Hepatocyte (in vitro differentiated cells): Measurements from ENCODE around the gene M6PR. TPM values are rescaled to one million over a fixed set of nuclear protein-coding genes. Genes with fewer than 3 reads are reported as not detected.

Source experiments
- DNase-seq: peaks from one replicate; pipeline ENCODE4 v3.0.0-alpha.2; 2016; ENCODE audit warnings: low spot score
- H2AFZ ChIP-seq: fragments of 200-600 bp; sonication (generic); 2 replicates; pipeline ENCODE4 v1.6.0; 2016; ENCODE audit warnings: antibody characterized with exemption, mild to moderate bottlenecking
- H3K27ac ChIP-seq: fragments of 200-600 bp; sonication (generic); 2 replicates; pipeline ENCODE4 v1.5.1; 2016; ENCODE audit warnings: mild to moderate bottlenecking
- H3K27me3 ChIP-seq: fragments of 200-600 bp; sonication (generic); 2 replicates; pipeline ENCODE4 v1.6.1; 2016
- H3K36me3 ChIP-seq: fragments of 200-600 bp; sonication (generic); replicated peaks from 2 replicates; pipeline ENCODE4 v1.5.1; 2016; ENCODE audit warnings: low read depth; ENCODE audit not compliant: insufficient read depth
- H3K4me1 ChIP-seq: fragments of 200-600 bp; sonication (generic); 2 replicates; pipeline ENCODE4 v1.5.1; 2016; ENCODE audit warnings: mild to moderate bottlenecking, moderate library complexity; ENCODE audit not compliant: insufficient read depth
- H3K4me2 ChIP-seq: fragments of 200-600 bp; sonication (generic); 2 replicates; pipeline ENCODE4 v1.6.0; 2016
- H3K4me3 ChIP-seq: fragments of 200-600 bp; sonication (generic); 2 replicates; pipeline ENCODE4 v1.5.1; 2016; ENCODE audit warnings: mild to moderate bottlenecking
- H3K79me2 ChIP-seq: fragments of 200-600 bp; sonication (generic); 2 replicates; pipeline ENCODE4 v1.6.0; 2017; ENCODE audit warnings: mild to moderate bottlenecking
- H3K9me2 ChIP-seq: fragments of 200-600 bp; sonication (generic); replicated peaks from 2 replicates; pipeline ENCODE4 v1.6.0; 2017; ENCODE audit warnings: mild to moderate bottlenecking; ENCODE audit not compliant: insufficient read depth
- H3K9me3 ChIP-seq: fragments of 200-600 bp; sonication (generic); 2 replicates; pipeline ENCODE4 v1.5.1; 2016; ENCODE audit warnings: low read depth, mild to moderate bottlenecking
- H4K20me1 ChIP-seq: fragments of 200-600 bp; sonication (generic); 2 replicates; pipeline ENCODE4 v1.6.0; 2016; ENCODE audit warnings: mild to moderate bottlenecking; ENCODE audit not compliant: insufficient read depth, poor library complexity, severe bottlenecking
- CTCF ChIP-seq: fragments of 200-600 bp; sonication (generic); IDR thresholded peaks from 2 replicates; pipeline ENCODE4 v1.5.1; 2016; ENCODE audit warnings: antibody characterized with exemption, mild to moderate bottlenecking; ENCODE audit not compliant: poor library complexity
- EZH2 ChIP-seq: fragments of 200-600 bp; sonication (generic); IDR thresholded peaks from 2 replicates; pipeline ENCODE4 v1.6.1; 2016; ENCODE audit warnings: antibody characterized with exemption, mild to moderate bottlenecking, borderline replicate concordance
- EZH2phosphoT487 ChIP-seq: fragments of 200-600 bp; sonication (generic); IDR thresholded peaks from one replicate; pipeline ENCODE4 v1.6.1; 2018; ENCODE audit warnings: antibody characterized with exemption, mild to moderate bottlenecking, low read depth, moderate library complexity; ENCODE audit not compliant: unreplicated experiment, severe bottlenecking
- whole genome bisulfite sequencing: methylation state at CpG from one replicate; pipeline ENCODE4 v1.1.6; 2016; ENCODE audit warnings: low lambda C conversion rate; ENCODE audit errors: missing lambda C conversion rate; 5-methylcytosine and 5-hydroxymethylcytosine counted together
- polyA plus RNA-seq: library from polyadenylated mRNA; unstranded; fragments of >200 nt; fragmentation: Nextera tagmentation; extraction: Ambion mirVana; gene quantifications from 2 replicates; pipeline ENCODE4 v1.2.1, GENCODE V29; 2016
- total RNA-seq: library from RNA; depleted of rRNA; stranded (reverse); fragments of >200 nt; gene quantifications from 2 replicates; pipeline ENCODE4 v1.2.3, GENCODE V29; 2014

The M6PR gene
- total and polyA plus RNA-seq, 2 experiments from 2014 or later = 137 to 150 TPM

DNA sequence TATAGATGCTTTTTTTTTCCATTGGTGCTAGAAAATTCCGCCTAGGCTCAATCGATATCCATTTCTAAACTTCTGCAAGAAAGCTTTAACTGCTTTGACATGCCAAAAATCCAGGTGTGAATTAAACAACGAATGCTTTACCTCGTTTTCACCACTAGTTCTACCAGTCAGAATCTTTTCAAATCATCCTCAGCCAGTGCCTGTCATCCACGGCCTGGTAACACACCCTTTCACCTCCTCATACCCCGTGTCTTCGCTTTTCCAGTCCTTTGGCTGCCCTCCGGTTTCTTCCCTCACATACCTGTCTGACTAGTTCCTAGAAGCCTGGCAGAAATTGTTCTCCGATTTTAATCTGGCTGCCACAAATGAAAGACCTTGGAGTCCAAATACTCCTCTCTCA lies 36.5 kb downstream of the M6PR start:
- H3K9me2 ChIP-seq = no peaks in the 10 kb centered on the region
- no peaks in the 10 kb centered on the region for H3K9me3 ChIP-seq
- H3K79me2 ChIP-seq = peaks cover 26% of the 10 kb centered on the region
- TF ChIP-seq EZH2 = no peak
- no peak for TF ChIP-seq CTCF
- no peak for TF ChIP-seq EZH2phosphoT487
- no peaks in the 10 kb centered on the region for H4K20me1 ChIP-seq
- peak overlapping the region; percentile 51 for H2AFZ ChIP-seq
- no peaks in the 10 kb centered on the region for H3K36me3 ChIP-seq
- peak overlapping the region; percentile 33 for H3K4me3 ChIP-seq
- DNase-seq = peak; percentile 24
- peaks cover 33% of the 10 kb centered on the region for H3K4me1 ChIP-seq
- 13% methylated on average over 9 of the region's 9 CpGs for WGBS
- no peaks in the 10 kb centered on the region for H3K27me3 ChIP-seq
- H3K27ac ChIP-seq = peak overlapping the region; percentile 90
- peak overlapping the region; percentile 76 for H3K4me2 ChIP-seq

- Histone ChIP-seq H3K36me3 (no peaks in the 10 kb centered on the region), H3K4me2 (peak overlapping the region; percentile 76), H3K27ac (peak overlapping the region; percentile 90), H3K9me2 (no peaks in the 10 kb centered on the region), H4K20me1 (no peaks in the 10 kb centered on the region), H2AFZ (no peak overlapping the region), H3K9me3 (no peaks in the 10 kb centered on the region), H3K4me3 (no peak overlapping the region), H3K79me2 (peaks cover 15% of the 10 kb centered on the region), H3K27me3 (no peaks in the 10 kb centered on the region), H3K4me1 (peaks cover 33% of the 10 kb centered on the region)
- no peak for DNase-seq
- no peak for TF ChIP-seq EZH2
- TF ChIP-seq EZH2phosphoT487 = no peak
- TF ChIP-seq CTCF = no peak
- WGBS = 43% methylated on average over 3 of the region's 3 CpGs
Measured at GRCh38 chr12:8911606-8912268, 37.7 kb downstream of the M6PR start.

GRCh38 chr12:8909752-8910151 lies 39.7 kb downstream of the M6PR start:
- H4K20me1 ChIP-seq = no peaks in the 10 kb centered on the region

More at GRCh38 chr12:8909752-8910151, 39.7 kb downstream of the M6PR start:
- Histone ChIP-seq H3K4me1 (peaks cover 23% of the 10 kb centered on the region), H3K79me2 (no peaks in the 10 kb centered on the region), H3K36me3 (no peaks in the 10 kb centered on the region), H3K4me2 (no peak overlapping the region), H3K9me3 (no peaks in the 10 kb centered on the region), H3K9me2 (no peaks in the 10 kb centered on the region), H3K27ac (no peak overlapping the region), H3K4me3 (no peak overlapping the region), H3K27me3 (no peaks in the 10 kb centered on the region), H2AFZ (no peak overlapping the region)
- 84% methylated on average over 5 of the region's 5 CpGs for WGBS
- no peak for TF ChIP-seq EZH2phosphoT487
- TF ChIP-seq EZH2 = no peak
- TF ChIP-seq CTCF = no peak
- DNase-seq = no peak
